HepG2 (cell line): ENCODE measurements around the gene ATG5. TPM values are rescaled to one million over a fixed set of nuclear protein-coding genes. Genes with fewer than 3 reads are reported as not detected.

ENCODE experiments used
- ATAC-seq: fragments of 200-7000 bp; cut with Tn5 transposase; 3 replicates; pipeline ENCODE4 v1.9.1; 2020; ENCODE audit warnings: mild to moderate bottlenecking, moderate library complexity
- BruUV-seq: library from RNA; stranded (reverse); fragments of 400-500 nt; replicated peaks from 2 replicates; lab custom pipeline; 2021; lab: Mats Ljungman, UMichigan
- CTCF ChIA-PET: fragments of 300-600 bp; formaldehyde crosslinking; extraction: SDS; loops from one replicate; lab custom pipeline; 2021; ENCODE audit warnings: low total read pairs, inconsistent platforms, low intra/inter-chr PET ratio; lab: Yijun Ruan, JAX
- POLR2A ChIA-PET: fragments of 350-600 bp; sonication (Branson Sonifier 250); formaldehyde crosslinking; loops from one replicate; lab custom pipeline; 2020; ENCODE audit warnings: antibody characterized with exemption, inconsistent platforms; lab: Yijun Ruan, JAX
- DNase-seq: peaks from one replicate; pipeline ENCODE4 v3.0.0-alpha.2; 2015; ENCODE audit warnings: low spot score
- FAIRE-seq: peaks from 3 replicates; lab custom pipeline; 2011; peaks lifted over from hg19 to GRCh38; lab: Jason Lieb, UNC
- H2AFZ ChIP-seq: one replicate; pipeline ENCODE4 v1.6.1; 2011; ENCODE audit warnings: low read length, inconsistent platforms
- H3K27ac ChIP-seq: fragments of 300-600 bp; 3 replicates; pipeline ENCODE4 v1.8.0; 2011; ENCODE audit warnings: mixed run types, mild to moderate bottlenecking, mixed read lengths, low read length, inconsistent platforms; ENCODE audit not compliant: insufficient read depth; ENCODE audit errors: extremely low read length
- H3K27me3 ChIP-seq, 2 experiments: fragments of 200-600 bp in 1 of 2; 2 replicates in 1 of 2; 3 replicates in 1 of 2; pipeline versions ENCODE4 v1.6.0 to v1.8.0; 2011; ENCODE audit warnings: low read length in 2 of 2, mild to moderate bottlenecking in 2 of 2, moderate library complexity in 2 of 2, inconsistent platforms in 1 of 2; ENCODE audit not compliant: insufficient read depth in 2 of 2, control insufficient read depth in 1 of 2
- H3K36me3 ChIP-seq, 2 experiments: fragments of 200-600 bp in 1 of 2; replicated peaks in 1 of 2; 2 replicates in 1 of 2; 3 replicates in 1 of 2; pipeline versions ENCODE4 v1.5.1 to v1.8.0; 2011; ENCODE audit warnings: low read length in 2 of 2, inconsistent platforms in 1 of 2; ENCODE audit not compliant: insufficient read depth in 2 of 2, control insufficient read depth in 1 of 2
- H3K4me1 ChIP-seq: 2 replicates; pipeline ENCODE4 v1.5.1; 2012; ENCODE audit warnings: low read length, inconsistent platforms; ENCODE audit not compliant: insufficient read depth
- H3K4me2 ChIP-seq: 2 replicates; pipeline ENCODE4 v1.6.0; 2011; ENCODE audit warnings: low read depth, low read length, inconsistent platforms
- H3K4me3 ChIP-seq, 3 experiments: fragments of 200-600 bp in 1 of 3; sonication (generic), shearing (Covaris generic) in 1 of 3; replicated peaks in 1 of 3; 2 replicates each; pipeline ENCODE4 v1.5.1; 2011 to 2016; ENCODE audit warnings: low read length in 3 of 3, inconsistent platforms in 2 of 3, low read depth in 2 of 3, mild to moderate bottlenecking in 2 of 3, control low read depth in 1 of 3, mixed read lengths in 1 of 3; ENCODE audit not compliant: insufficient read depth in 1 of 3
- H3K79me2 ChIP-seq: one replicate; pipeline ENCODE4 v1.6.1; 2011; ENCODE audit warnings: low read length, inconsistent platforms; ENCODE audit not compliant: insufficient read depth
- H3K9ac ChIP-seq: 2 replicates; pipeline ENCODE4 v1.6.0; 2011; ENCODE audit warnings: mild to moderate bottlenecking, low read depth, low read length, inconsistent platforms; ENCODE audit not compliant: insufficient read depth
- H3K9me3 ChIP-seq: 2 replicates; pipeline ENCODE4 v1.5.1; 2012; ENCODE audit warnings: mild to moderate bottlenecking, low read length
- H4K20me1 ChIP-seq: 2 replicates; pipeline ENCODE4 v1.6.0; 2011; ENCODE audit warnings: inconsistent platforms, mild to moderate bottlenecking, low read length, moderate library complexity; ENCODE audit not compliant: insufficient read depth
- MZF1 ChIP-seq: sonication (generic); formaldehyde crosslinking; IDR thresholded peaks from 2 replicates; pipeline ENCODE4 v1.8.1; 2023; ENCODE audit warnings: mild to moderate bottlenecking, missing genetic modification reagents, borderline replicate concordance
- NR2C2 ChIP-seq: sonication (generic); formaldehyde crosslinking; IDR thresholded peaks from 2 replicates; pipeline ENCODE4 v1.4.0; 2020; ENCODE audit warnings: missing genetic modification reagents, mild to moderate bottlenecking, moderate library complexity, borderline replicate concordance
- RFX3 ChIP-seq: IDR thresholded peaks from 2 replicates; pipeline ENCODE4 v1.6.1; 2016; ENCODE audit warnings: missing biosample characterization, missing genetic modification reagents
- SNAPC2 ChIP-seq: sonication (generic); formaldehyde crosslinking; IDR thresholded peaks from 2 replicates; pipeline ENCODE4 v1.8.1; 2022; ENCODE audit warnings: mild to moderate bottlenecking, missing genetic modification reagents
- ZNF251 ChIP-seq: sonication (generic); formaldehyde crosslinking; IDR thresholded peaks from 2 replicates; pipeline ENCODE4 v1.9.0; 2021; ENCODE audit warnings: mild to moderate bottlenecking, missing genetic modification reagents
- ZNF383 ChIP-seq: sonication (generic); formaldehyde crosslinking; IDR thresholded peaks from 2 replicates; pipeline ENCODE4 v1.4.0; 2020; ENCODE audit warnings: missing genetic modification reagents, mild to moderate bottlenecking, borderline replicate concordance
- ZNF431 ChIP-seq: sonication (generic); formaldehyde crosslinking; IDR thresholded peaks from 2 replicates; pipeline ENCODE4 v1.9.0; 2022; ENCODE audit warnings: missing genetic modification reagents, low read depth, mild to moderate bottlenecking, borderline replicate concordance
- ZNF567 ChIP-seq: sonication (generic); formaldehyde crosslinking; IDR thresholded peaks from 2 replicates; pipeline ENCODE4 v1.8.1; 2023; ENCODE audit warnings: mild to moderate bottlenecking, missing genetic modification reagents, borderline replicate concordance
- ZNF709 ChIP-seq: sonication (generic); formaldehyde crosslinking; IDR thresholded peaks from 2 replicates; pipeline ENCODE4 v1.5.0; 2020; ENCODE audit warnings: mild to moderate bottlenecking, missing genetic modification reagents
- ZNF792 ChIP-seq: IDR thresholded peaks from 2 replicates; pipeline ENCODE4 v1.6.1; 2016
- WGBS: methylation state at CpG from one replicate; pipeline ENCODE4 v1.1.6; 2017; ENCODE audit warnings: low lambda C conversion rate; 5-methylcytosine and 5-hydroxymethylcytosine counted together
- in situ Hi-C: cut with HindIII; loops from 2 replicates; pipeline ENCODE4 v1.10.0; 2017; ENCODE audit warnings: low pct_unique_long_range_greater_than_20kb; ENCODE audit not compliant: extremely low pct_ligation_motif_present
- intact Hi-C: fragments of 100-400 bp; cut with micrococcal nuclease; formaldehyde crosslinking; loops from one replicate; pipeline ENCODE4 v1.10.0; 2022; ENCODE audit not compliant: unreplicated experiment
- polyA plus RNA-seq, 8 experiments: library from polyadenylated mRNA; depleted of rRNA in 3 of 8; stranded (reverse) in 7 of 8; unstranded in 1 of 8; fragments of >200 nt; fragmentation: Illumina TruSeq in 4 of 8; extraction: Trizol in 4 of 8; gene quantifications; 2 replicates each; pipeline versions ENCODE4 v1.2.1 to v1.2.3, GENCODE V29; 2011 to 2016; ENCODE audit warnings: low read depth in 4 of 8, missing spikeins in 1 of 8, mixed read lengths in 1 of 8; ENCODE audit not compliant: insufficient read depth in 1 of 8
- total RNA-seq, 5 experiments: library from RNA; depleted of rRNA; stranded (reverse); fragments of >200 nt; fragmentation: Illumina TruSeq; extraction: Trizol; gene quantifications; 2 replicates each; pipeline ENCODE4 v1.2.3, GENCODE V29; 2016; ENCODE audit warnings: low read depth in 1 of 5
- TF ChIP-seq, protein P1 (sequence below): sonication (generic); formaldehyde crosslinking; IDR thresholded peaks from 2 replicates; pipeline ENCODE4 v1.8.0; 2022; ENCODE audit warnings: missing genetic modification reagents, low read depth, mild to moderate bottlenecking, borderline replicate concordance
- TF ChIP-seq, protein P2 (sequence below): sonication (generic); formaldehyde crosslinking; IDR thresholded peaks from 2 replicates; pipeline ENCODE4 v1.8.0; 2022; ENCODE audit warnings: low read depth, missing genetic modification reagents
- TF ChIP-seq, protein P3 (sequence below): sonication (generic); formaldehyde crosslinking; IDR thresholded peaks from 2 replicates; pipeline ENCODE4 v1.8.1; 2023; ENCODE audit warnings: mild to moderate bottlenecking, moderate library complexity, missing genetic modification reagents
- TF ChIP-seq, protein P4 (sequence below): IDR thresholded peaks from 2 replicates; pipeline ENCODE4 v1.6.1; 2012; ENCODE audit warnings: inconsistent platforms
- TF ChIP-seq, protein P5 (sequence below): sonication (generic); formaldehyde crosslinking; IDR thresholded peaks from 2 replicates; pipeline ENCODE4 v1.4.0; 2020; ENCODE audit warnings: mild to moderate bottlenecking, missing genetic modification reagents, borderline replicate concordance
- TF ChIP-seq, protein P6 (sequence below): sonication (generic); formaldehyde crosslinking; IDR thresholded peaks from 2 replicates; pipeline ENCODE4 v1.4.0; 2020; ENCODE audit warnings: missing genetic modification reagents
- TF ChIP-seq, protein P7 (sequence below): IDR thresholded peaks from 2 replicates; pipeline ENCODE4 v1.6.1; 2018; ENCODE audit warnings: missing genetic modification reagents

ATG5 gene
- total and polyA plus RNA-seq, 2 of the 13 experiments (the other 11 are each of a cell fraction or from before 2014, with no cell fraction given), result 21.3 to 48.0 TPM

DNA sequence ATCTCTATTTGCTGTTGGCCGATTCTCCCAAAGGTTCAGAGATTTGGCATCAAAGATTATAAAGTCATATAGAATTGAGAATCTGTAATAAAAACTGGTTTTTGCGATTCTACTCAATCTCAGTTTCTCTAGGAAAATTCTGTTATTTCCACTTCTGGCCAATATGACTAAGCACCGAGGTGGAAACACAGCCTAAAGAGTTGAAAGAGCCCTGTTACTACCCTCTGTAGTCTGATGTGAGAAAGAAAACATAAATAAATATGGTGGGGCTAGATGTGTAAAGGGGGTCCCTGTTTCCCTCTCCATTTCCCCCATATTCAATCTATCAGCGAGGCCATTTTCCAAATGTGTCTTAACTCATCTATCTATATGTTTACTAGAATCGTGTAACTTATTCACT, 156.0 kb downstream of the ATG5 start:
- in situ Hi-C loops (no loop called here), intact Hi-C loops (no loop called here)
- ATAC-seq, result no peak
- Histone ChIP-seq H3K27ac (no peak overlapping the region), H3K27me3 (no peaks in the 10 kb centered on the region; a peak in 1 of 5 replicates), H3K9ac (no peak overlapping the region), H3K36me3 (no peaks in the 10 kb centered on the region), H3K4me2 (no peak overlapping the region), H4K20me1 (no peaks in the 10 kb centered on the region), H3K4me3 (no peak overlapping the region), H3K4me1 (peaks cover 10% of the 10 kb centered on the region), H3K9me3 (no peaks in the 10 kb centered on the region), H2AFZ (no peak overlapping the region), H3K79me2 (no peaks in the 10 kb centered on the region)
- FAIRE-seq, result no peak
- DNase-seq, result no peak
- POLR2A ChIA-PET, result no interaction called here
- WGBS, result 27% methylated on average over 5 of the region's 5 CpGs
- CTCF ChIA-PET, result no interaction called here
- BruUV-seq, result no TSS peak
- no peak for TF ChIP-seq NR2C2 (CRISPR knock-in tag)
- TF ChIP-seq RFX3 (CRISPR knock-in tag), result no peak
- no peak for TF ChIP-seq ZNF431 (CRISPR knock-in tag)
- TF ChIP-seq, protein P1, sequence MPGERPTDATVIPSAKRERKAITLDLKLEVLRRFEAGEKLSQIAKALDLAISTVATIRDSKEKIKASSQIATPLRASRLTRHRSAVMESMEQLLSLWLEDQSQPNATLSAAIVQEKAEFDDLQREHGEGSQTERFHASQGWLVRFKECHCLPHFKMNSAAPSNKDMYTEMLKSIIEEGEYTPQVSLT (CRISPR knock-in tag), result no peak
- TF ChIP-seq, protein P2, sequence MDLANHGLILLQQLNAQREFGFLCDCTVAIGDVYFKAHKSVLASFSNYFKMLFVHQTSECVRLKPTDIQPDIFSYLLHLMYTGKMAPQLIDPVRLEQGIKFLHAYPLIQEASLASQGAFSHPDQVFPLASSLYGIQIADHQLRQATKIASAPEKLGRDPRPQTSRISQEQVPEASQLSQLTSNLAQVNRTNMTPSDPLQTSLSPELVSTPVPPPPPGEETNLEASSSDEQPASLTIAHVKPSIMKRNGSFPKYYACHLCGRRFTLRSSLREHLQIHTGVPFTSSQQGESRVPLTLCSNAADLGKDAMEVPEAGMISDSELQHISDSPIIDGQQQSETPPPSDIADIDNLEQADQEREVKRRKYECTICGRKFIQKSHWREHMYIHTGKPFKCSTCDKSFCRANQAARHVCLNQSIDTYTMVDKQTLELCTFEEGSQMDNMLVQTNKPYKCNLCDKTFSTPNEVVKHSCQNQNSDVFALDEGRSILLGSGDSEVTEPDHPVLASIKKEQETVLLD (CRISPR knock-in tag), result no peak
- no peak for TF ChIP-seq ZNF792 (CRISPR knock-in tag)
- TF ChIP-seq, protein P3, sequence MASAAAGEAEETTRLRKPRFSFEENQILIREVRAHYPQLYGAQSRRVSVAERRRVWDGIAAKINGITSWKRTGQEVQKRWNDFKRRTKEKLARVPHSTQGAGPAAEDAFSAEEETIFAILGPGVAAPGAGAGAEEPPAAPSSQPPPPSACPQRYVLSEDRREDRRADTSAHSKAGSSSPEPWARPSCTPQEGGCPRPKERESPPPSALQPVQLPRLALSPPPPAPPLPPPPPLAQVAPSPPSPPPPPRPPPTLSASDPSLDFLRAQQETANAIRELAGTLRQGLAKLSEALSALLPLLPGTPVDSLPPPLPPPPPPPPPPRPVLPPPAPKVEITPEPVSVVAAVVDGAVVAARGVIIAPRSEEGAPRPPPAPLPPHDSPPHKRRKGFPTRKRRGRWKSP (CRISPR knock-in tag), result no peak
- no peak for TF ChIP-seq MZF1 (CRISPR knock-in tag)
- no peak for TF ChIP-seq ZNF251 (CRISPR knock-in tag)
- TF ChIP-seq, protein P4, sequence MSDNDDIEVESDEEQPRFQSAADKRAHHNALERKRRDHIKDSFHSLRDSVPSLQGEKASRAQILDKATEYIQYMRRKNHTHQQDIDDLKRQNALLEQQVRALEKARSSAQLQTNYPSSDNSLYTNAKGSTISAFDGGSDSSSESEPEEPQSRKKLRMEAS, result no peak
- TF ChIP-seq, protein P5, sequence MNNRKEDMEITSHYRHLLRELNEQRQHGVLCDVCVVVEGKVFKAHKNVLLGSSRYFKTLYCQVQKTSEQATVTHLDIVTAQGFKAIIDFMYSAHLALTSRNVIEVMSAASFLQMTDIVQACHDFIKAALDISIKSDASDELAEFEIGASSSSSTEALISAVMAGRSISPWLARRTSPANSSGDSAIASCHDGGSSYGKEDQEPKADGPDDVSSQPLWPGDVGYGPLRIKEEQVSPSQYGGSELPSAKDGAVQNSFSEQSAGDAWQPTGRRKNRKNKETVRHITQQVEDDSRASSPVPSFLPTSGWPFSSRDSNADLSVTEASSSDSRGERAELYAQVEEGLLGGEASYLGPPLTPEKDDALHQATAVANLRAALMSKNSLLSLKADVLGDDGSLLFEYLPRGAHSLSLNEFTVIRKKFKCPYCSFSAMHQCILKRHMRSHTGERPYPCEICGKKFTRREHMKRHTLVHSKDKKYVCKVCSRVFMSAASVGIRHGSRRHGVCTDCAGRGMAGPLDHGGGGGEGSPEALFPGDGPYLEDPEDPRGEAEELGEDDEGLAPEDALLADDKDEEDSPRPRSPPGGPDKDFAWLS (CRISPR knock-in tag), result no peak
- TF ChIP-seq ZNF709 (CRISPR knock-in tag), result no peak
- TF ChIP-seq SNAPC2 (CRISPR knock-in tag), result no peak
- TF ChIP-seq, protein P6, sequence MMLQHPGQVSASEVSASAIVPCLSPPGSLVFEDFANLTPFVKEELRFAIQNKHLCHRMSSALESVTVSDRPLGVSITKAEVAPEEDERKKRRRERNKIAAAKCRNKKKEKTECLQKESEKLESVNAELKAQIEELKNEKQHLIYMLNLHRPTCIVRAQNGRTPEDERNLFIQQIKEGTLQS (CRISPR knock-in tag), result no peak
- no peak for TF ChIP-seq ZNF383 (CRISPR knock-in tag)
- TF ChIP-seq, protein P7, sequence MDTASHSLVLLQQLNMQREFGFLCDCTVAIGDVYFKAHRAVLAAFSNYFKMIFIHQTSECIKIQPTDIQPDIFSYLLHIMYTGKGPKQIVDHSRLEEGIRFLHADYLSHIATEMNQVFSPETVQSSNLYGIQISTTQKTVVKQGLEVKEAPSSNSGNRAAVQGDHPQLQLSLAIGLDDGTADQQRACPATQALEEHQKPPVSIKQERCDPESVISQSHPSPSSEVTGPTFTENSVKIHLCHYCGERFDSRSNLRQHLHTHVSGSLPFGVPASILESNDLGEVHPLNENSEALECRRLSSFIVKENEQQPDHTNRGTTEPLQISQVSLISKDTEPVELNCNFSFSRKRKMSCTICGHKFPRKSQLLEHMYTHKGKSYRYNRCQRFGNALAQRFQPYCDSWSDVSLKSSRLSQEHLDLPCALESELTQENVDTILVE (CRISPR knock-in tag), result no peak
- no peak for TF ChIP-seq ZNF567
